DMS 273 treated with DMSO at 0.1 percent for 48 hours (cell line): ENCODE data around the gene PSPN.

Experiments
- DNase-seq: peaks from one replicate; lab custom pipeline; 2025; lab: John Stamatoyannopoulos, UW

Gene PSPN, protein sequence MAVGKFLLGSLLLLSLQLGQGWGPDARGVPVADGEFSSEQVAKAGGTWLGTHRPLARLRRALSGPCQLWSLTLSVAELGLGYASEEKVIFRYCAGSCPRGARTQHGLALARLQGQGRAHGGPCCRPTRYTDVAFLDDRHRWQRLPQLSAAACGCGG

DNA sequence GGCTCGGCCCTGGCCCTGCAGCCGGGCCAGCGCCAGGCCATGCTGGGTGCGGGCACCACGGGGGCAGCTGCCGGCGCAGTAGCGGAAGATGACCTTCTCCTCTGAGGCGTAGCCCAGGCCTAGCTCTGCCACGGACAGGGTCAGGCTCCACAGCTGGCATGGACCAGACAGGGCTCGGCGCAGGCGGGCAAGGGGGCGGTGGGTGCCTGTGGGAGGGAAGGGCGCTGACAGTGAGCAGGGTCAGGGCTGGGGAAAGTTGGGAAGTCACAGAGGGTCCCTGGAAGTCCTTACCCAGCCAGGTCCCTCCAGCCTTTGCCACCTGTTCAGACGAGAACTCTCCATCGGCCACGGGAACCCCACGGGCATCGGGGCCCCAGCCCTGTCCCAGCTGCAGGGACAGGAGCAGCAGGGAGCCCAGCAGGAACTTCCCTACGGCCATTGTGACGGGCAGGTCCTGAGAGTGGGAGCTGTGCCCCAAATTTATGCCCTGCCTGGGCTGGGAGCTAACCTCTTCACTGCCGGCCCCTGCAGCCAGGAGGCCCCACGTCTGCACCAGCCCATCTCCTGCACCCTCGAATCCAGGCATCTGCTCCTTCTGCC is at the start of gene PSPN:
TSS of gene PSPN (minus strand) at position 523 of the 600 bp plus-strand sequence. CDS start at position 439, 84 bp downstream.
- no peak for DNase-seq

- peak; percentile 100 for DNase-seq
These were observed 49.4 kb upstream of the PSPN start for GRCh38 chr19:6424939-6425731.

DNA sequence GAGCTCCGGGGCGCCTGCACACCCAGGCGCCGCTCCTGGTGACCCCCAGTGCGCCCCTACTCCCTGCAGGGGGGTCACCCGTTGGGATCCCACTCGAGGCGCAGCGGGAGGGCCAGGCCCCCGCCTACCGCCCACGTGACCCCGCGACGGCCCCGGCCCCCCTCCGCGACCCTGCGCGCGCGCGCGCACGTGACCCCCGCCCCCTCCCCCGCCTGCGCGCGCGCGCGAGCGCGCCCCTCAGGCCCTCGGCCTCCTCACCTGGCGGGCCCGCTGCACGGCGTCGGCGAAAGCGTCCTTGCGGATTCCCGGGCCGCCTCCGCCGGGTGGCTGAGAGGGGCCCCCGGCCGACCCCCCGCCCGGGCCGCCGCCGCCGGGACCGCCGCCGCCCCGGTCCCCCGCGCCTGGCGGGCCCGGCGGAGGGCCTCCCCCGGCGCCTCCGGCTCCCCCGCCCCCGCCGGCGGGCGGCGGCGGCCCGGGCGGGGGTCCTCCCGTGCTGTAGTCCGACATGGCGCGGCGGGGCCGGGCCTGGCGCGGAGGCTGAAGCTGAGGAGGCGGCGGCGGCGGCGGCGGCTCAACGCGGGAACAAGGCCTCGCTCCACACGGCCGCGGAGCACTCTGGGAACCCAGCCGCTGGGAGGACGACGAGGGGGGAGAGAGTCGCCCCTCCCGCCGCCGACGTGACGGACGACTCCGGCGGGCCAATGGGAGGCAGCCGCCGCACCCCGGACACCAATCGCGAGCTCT is 48.6 kb upstream of the PSPN start, which contains the start of gene KHSRP:
TSS of gene KHSRP (minus strand) at position 617 of the 744 bp plus-strand sequence. CDS start at position 507, 110 bp downstream.
- no peak for DNase-seq

DNA sequence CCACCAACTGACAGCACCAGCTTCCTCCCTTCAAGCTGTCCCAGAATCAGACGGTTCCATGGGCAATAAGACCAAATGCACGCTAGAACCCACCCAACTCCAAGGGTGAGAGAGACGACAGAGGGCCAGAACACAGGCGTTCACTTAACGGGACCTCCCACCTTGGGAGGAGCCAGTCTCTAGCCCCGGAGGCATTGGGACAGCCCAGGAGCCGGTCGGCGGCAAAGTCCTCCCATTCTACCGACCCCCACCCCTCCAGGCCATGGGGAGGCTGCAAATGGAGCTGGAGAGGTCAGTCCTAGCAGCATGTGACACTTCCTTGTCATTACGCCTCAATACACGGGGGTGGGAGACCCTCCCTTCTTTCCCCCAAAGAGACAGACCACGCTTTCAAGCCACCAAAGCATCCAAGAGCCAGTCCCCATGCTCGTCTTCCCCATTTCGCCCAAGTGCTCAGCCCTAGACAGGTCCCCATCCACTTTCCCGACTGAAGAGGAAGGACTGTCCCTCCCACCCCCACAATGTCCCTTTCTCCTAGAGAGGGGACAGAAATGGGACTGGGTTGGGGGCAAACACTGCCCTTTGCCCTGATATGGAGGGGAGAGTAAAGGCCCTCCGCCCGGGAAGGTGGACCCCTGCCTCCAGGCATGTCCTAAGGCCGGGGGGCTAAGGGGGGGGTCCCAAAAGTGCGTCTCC is 47.9 kb upstream of the PSPN start:
- no peak for DNase-seq

DNA sequence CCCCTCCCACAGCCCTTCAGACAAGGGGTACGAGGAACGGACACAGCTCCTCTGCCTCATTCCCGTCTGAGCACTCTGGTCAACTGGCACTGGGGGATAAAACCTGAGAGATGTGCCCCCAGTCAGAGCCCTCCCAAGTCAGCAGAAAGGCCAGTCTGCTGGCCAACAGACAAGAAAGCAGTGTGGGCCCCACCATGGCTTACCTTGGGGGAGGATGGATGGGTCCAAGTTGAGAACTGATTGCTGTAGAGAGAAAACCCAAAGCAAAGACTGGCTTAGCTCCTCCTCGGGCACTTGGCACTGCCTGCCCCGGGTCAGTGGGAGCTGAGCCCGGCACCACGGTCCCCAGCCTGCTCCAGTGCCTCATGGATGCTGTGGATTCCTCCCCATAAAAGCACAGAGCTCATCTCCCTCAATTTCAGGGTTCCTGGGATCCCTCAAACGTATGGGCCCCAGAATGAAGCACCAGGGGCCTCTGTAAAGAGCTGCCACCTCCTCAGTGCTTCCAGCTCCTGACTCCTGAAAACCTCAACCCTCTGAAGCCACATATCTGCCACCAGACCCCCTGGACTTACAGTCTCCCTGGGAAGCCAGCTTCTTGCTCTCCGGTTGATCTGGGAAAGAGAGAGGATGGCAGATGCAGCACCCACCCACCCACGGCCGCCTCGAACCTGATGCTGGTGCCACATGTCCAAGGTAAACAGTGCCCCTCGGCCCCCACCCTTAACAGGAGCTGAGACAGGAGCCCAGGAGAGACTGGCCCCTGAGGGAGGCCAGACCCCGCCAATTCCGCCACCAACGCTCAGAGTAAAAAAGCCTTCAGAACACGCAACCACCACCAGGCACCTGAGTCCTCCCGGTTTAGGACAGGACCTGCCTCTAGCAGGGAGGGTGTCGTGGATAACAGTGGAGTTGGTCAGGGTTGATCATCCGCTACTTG is 45.6 kb upstream of the PSPN start:
- DNase-seq = no peak

- no peak for DNase-seq
These were observed 42.8 kb upstream of the PSPN start for GRCh38 chr19:6418562-6418932.

- DNase-seq = no peak
These were observed 42.2 kb upstream of the PSPN start for GRCh38 chr19:6417713-6418561.

GRCh38 chr19:6416658-6417405 is 41.1 kb upstream of the PSPN start:
- no peak for DNase-seq

DNA sequence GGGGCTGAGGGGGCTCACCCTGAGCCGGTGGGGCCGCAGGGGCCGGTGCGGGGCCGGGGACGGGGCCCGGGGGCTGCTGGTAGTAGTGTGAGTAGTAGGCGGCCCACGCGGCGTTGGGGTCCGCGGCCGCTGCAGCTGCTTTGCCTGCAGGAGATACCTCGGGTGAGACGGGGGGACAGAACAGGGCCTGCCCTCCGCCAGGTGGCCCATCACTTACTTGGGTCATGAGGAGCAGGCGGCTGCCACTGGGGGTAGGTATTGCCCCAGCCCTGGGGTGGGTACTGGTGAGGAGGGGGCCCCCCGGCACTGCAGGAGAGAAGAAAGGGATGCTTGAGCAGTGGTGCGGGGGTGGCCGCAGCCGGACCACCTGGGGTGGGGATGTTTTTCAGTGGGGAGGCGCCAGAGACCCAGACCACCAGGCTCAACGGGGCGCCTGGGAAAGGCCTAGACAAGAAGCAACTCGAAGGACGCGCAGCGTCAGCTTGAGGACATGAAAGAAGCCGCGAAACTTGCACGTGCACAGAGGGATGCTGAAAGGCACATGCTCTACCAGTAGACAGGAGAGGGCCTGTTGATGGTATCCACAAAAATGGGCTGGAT is 40.0 kb upstream of the PSPN start:
- DNase-seq = no peak

GRCh38 chr19:6414793-6415590 is 39.3 kb upstream of the PSPN start:
- no peak for DNase-seq

GRCh38 chr19:6413721-6414643 is 38.2 kb upstream of the PSPN start:
- DNase-seq = no peak

GRCh38 chr19:6413291-6413690 is 37.6 kb upstream of the PSPN start:
- DNase-seq = no peak

DNA sequence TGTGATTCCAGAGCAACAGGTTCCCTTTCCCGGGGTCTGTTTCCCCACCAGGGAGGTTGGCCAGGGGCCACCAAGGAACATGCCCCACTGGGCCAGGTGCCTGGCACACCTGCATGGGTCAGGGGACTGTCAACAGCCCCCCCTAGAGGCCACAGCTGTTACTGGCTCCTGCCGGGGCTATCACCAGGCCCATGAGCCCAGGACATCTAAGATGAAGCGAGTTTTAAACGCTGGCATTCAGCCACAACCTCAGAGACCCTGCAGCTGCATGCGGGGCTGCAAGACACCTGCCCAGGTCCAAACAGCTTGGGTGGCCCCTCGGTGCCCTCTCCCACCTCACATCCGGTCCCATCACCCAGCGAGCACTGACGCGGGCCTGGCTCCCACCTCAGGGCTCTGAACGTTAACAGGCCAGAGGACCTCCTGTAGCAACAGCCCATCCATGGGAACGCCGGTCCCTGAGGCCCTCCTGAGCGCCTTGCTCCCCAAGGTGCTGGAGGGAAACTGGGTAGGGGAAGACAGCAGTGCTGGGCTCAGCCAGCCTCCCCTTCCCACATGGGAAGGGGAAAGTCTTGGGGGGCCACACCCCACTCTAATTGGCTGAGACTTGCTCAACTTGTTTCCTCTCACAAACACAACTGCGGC is 36.8 kb upstream of the PSPN start:
- no peak for DNase-seq

DNA sequence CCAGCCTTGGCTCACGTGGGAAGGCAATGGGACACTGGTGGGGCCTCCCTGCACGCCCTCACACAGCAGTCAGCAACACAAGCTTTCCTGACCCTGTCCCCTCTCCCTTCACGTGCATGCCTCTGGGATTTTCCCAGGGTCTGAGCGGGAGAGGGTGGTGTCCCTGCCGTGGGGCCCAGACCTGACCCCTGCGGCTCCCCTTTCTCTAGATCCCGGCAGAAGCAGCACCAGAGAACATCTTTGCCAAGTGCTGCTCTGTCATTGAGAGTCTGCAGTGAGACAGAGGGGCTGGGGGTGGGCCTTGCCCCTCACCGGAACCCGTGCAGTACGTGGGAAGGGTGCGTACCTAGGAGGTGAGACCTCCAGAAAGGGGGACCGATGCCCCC is 36.3 kb upstream of the PSPN start:
- DNase-seq = no peak

GRCh38 chr19:6409346-6409745 is 33.6 kb upstream of the PSPN start:
- DNase-seq = no peak

GRCh38 chr19:6406401-6406800 is 30.7 kb upstream of the PSPN start:
- DNase-seq = no peak
